Measurements from ENCODE around the gene RAD52.

DNA sequence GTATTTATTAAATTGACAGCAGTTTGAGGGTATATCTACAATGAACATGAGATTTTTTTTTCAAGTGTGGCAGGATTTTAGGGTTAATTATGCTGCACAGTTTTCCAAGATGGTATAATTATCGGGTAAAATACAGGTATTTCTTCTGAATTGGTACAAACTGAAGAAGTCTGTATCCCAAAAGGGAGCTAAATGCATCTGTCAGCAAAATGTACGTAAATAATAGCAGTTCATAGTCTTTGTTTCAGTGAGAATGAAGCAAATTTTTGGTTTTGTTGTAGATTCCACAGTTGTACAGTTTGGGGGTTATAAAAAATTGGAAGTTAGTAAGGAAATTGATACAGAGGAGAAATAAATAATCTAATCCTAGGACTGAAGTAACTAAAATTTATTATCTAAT, 63.3 kb downstream of the RAD52 start:
- TF ChIP-seq, protein P1, sequence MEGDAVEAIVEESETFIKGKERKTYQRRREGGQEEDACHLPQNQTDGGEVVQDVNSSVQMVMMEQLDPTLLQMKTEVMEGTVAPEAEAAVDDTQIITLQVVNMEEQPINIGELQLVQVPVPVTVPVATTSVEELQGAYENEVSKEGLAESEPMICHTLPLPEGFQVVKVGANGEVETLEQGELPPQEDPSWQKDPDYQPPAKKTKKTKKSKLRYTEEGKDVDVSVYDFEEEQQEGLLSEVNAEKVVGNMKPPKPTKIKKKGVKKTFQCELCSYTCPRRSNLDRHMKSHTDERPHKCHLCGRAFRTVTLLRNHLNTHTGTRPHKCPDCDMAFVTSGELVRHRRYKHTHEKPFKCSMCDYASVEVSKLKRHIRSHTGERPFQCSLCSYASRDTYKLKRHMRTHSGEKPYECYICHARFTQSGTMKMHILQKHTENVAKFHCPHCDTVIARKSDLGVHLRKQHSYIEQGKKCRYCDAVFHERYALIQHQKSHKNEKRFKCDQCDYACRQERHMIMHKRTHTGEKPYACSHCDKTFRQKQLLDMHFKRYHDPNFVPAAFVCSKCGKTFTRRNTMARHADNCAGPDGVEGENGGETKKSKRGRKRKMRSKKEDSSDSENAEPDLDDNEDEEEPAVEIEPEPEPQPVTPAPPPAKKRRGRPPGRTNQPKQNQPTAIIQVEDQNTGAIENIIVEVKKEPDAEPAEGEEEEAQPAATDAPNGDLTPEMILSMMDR (conservative IDR thresholded peaks at IDR 0.05; ENCODE audit: low read depth, low read length) = no peak
- no peak for TF ChIP-seq EZH2 (IDR thresholded peaks at IDR 0.05; ENCODE audit: low read length, unreplicated experiment)
